NB4 (cell line): ENCODE data around the gene CSF2.
"Not testable (repeated sequence)": the region's sequence is repeated elsewhere in the genome, so short reads cannot be mapped to it uniquely, and the experiment has no call there.

Experiments used
- DNase-seq: peaks from one replicate; pipeline ENCODE4 v3.0.0; 2010; ENCODE audit warnings: low read depth
- H3K4me3 ChIP-seq: one replicate; pipeline ENCODE4 v1.5.1; 2011; ENCODE audit warnings: mild to moderate bottlenecking, low read depth, low read length, moderate library complexity
- MYC ChIP-seq: IDR thresholded peaks from 2 replicates; pipeline ENCODE4 v1.6.1; 2011; ENCODE audit warnings: low read depth, low read length
- POLR2A ChIP-seq: IDR thresholded peaks from 2 replicates; pipeline ENCODE4 v1.6.1; 2011; ENCODE audit warnings: mild to moderate bottlenecking; ENCODE audit not compliant: insufficient read length; ENCODE audit errors: extremely low read depth
- TF ChIP-seq, protein P1 (sequence below): IDR thresholded peaks from one replicate; pipeline ENCODE4 v1.5.1; 2012; ENCODE audit warnings: low read depth, low read length
- TF ChIP-seq, protein P2 (sequence below): IDR thresholded peaks from 2 replicates; pipeline ENCODE4 v1.6.1; 2011; ENCODE audit warnings: low read depth, low read length

The CSF2 gene

DNA sequence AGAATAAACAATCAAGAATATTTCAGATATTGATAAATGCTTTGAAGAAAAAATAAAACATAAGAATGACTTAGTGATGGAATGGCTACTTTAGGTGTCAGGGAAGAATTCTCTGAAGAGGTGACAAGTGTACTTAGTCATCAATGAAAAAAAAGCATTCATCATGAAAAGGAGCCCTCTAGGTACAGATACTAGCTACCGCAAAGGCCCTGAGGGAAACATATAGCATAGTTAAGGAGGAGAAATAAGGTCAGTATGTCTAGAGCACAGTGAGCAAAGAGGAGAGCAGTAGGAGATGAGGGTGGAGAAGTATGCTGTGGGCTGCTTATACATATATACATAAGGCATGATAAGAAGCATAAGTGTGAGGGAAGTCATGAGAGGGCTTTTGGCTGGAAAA is 41.8 kb downstream of the CSF2 start:
- no peak for TF ChIP-seq POLR2A
- TF ChIP-seq, protein P1, sequence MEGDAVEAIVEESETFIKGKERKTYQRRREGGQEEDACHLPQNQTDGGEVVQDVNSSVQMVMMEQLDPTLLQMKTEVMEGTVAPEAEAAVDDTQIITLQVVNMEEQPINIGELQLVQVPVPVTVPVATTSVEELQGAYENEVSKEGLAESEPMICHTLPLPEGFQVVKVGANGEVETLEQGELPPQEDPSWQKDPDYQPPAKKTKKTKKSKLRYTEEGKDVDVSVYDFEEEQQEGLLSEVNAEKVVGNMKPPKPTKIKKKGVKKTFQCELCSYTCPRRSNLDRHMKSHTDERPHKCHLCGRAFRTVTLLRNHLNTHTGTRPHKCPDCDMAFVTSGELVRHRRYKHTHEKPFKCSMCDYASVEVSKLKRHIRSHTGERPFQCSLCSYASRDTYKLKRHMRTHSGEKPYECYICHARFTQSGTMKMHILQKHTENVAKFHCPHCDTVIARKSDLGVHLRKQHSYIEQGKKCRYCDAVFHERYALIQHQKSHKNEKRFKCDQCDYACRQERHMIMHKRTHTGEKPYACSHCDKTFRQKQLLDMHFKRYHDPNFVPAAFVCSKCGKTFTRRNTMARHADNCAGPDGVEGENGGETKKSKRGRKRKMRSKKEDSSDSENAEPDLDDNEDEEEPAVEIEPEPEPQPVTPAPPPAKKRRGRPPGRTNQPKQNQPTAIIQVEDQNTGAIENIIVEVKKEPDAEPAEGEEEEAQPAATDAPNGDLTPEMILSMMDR = no peak
- TF ChIP-seq, protein P2, sequence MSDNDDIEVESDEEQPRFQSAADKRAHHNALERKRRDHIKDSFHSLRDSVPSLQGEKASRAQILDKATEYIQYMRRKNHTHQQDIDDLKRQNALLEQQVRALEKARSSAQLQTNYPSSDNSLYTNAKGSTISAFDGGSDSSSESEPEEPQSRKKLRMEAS = no peak
- TF ChIP-seq MYC = no peak
- H3K4me3 ChIP-seq = no peak overlapping the region
- DNase-seq = no peak

DNA sequence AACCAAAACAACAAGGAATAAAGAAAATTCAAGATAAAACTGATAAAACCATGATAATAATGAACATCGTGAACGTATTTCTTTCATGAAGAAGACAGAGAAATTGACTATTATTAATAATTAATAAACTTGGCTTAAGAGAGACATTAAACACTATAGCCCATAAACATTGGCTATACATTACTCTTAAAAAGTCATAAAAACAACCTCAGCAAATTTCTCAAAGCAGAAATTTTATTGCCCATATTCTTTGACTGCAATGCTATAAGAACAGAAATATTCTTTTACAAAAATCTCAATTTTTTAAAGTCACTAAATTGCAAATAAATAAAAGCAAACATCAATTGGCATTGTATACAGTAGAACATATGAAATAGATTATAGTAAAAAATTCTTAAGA is 42.5 kb downstream of the CSF2 start:
- H3K4me3 ChIP-seq = no peak overlapping the region
- DNase-seq = no peak
- TF ChIP-seq MYC = no peak
- TF ChIP-seq, protein P1 = no peak
- TF ChIP-seq, protein P2 = no peak
- TF ChIP-seq POLR2A = no peak

DNA sequence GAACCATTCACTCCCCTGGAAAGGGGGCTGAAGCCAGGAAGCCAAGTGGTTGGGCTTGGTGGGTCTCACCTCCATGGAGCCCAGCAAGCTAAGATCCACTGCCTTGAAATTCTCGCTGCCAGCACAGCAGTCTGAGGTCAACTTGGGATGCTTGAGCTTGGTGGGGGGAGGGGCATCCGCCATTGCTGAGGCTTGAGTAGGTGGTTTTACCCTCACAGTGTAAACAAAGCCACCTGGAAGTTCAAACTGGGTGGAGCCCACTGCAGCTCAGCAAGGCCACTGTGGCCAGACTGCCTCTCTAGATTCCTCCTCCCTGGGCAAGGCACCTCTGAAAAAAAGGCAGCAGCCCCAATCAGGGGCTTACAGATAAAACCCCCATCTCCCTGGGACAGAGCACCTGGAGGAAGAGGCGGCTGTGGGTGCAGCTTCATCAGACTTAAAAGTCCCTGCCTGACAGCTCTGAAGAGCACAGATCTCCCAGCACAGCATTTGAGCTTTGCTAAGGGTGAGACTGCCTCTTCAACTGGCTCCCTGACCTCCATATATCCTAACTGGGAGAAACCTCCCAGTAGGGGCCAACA is 43.4 kb downstream of the CSF2 start:
- not testable (repeated sequence) for H3K4me3 ChIP-seq, DNase-seq

DNA sequence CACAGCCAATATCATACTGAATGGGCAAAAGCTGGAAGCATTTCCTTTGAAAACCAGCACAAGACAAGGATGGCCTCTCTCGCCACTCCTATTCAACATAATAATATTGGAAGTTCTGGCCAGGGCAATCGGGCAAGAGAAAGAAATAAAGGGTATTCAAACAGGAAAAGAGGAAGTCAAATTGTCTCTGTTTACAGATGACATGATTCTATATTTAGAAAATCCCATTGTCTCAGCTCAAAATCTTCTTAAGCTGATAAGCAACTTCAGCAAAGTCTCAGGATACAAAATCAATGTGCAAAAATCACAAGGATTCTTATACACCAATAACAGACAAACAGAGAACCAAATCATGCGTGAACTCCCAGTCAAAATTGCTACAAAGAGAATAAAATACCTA is 47.1 kb downstream of the CSF2 start:
- DNase-seq, H3K4me3 ChIP-seq: not testable (repeated sequence)

DNA sequence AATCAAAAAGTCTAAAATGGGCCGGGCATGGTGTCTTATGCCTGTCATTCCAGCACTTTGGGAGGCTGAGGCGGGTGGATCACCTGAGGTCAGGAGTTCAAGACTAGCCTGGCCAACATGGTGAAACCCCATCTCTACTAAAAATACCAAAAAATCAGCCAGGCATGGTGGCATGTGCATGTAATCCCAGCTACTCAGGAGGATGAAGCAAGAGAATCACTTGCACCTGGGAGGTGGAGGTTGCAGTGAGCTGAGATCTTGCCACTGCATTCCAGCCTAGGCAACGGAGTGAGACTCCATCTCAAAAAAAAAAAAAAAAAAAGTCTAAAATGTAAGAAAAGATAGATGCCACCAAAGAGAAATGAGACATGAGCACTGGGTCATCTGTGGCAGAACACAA is 49.4 kb downstream of the CSF2 start:
- not testable (repeated sequence) for H3K4me3 ChIP-seq, DNase-seq

DNA sequence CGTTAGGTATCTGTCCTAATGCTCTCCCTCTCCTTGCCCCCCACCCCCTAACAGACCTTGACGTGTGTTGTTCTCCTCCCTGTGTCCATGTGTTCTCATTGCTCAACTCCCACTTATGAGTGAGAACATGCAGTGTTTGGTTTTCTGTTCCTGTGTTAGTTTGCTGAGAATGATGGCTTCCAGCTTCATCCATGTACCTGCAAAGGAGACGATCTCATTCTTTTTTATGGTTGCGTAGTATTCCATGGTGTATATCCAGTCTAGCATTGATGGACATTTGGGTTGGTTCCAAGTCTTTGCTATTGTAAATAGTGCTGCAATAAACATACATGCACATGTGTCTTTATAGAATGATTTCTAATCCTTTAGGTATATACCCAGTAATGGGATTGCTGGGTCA is 50.0 kb downstream of the CSF2 start:
- not testable (repeated sequence) for H3K4me3 ChIP-seq, DNase-seq
